BLaER1 treated with 17β-estradiol and CSF1 and Interleukin-3, amounts not matched to agents 10 nM and 100 nM (cell line): ENCODE measurements around the gene PIK3C2A.

ENCODE experiments used
- H3K27ac ChIP-seq, 11 experiments: shearing (Covaris generic); formaldehyde crosslinking; 2 replicates each; pipeline ENCODE4 v1.8.1; 2022
- H3K27me3 ChIP-seq, 11 experiments: shearing (Covaris generic); formaldehyde crosslinking; 2 replicates each; pipeline ENCODE4 v1.8.1; 2022
- H3K36me3 ChIP-seq, 11 experiments: shearing (Covaris generic); formaldehyde crosslinking; 2 replicates each; pipeline ENCODE4 v1.8.1; 2022
- H3K4me1 ChIP-seq, 10 experiments: shearing (Covaris generic); formaldehyde crosslinking; 2 replicates each; pipeline ENCODE4 v1.8.1; 2022
- H3K4me2 ChIP-seq, 11 experiments: shearing (Covaris generic); formaldehyde crosslinking; 2 replicates each; pipeline ENCODE4 v1.8.1; 2022
- H3K4me3 ChIP-seq, 10 experiments: shearing (Covaris generic); formaldehyde crosslinking; 2 replicates each; pipeline ENCODE4 v1.8.1; 2022
- H3K9ac ChIP-seq, 11 experiments: shearing (Covaris generic); formaldehyde crosslinking; 2 replicates each; pipeline ENCODE4 v1.8.1; 2022
- H3K9me3 ChIP-seq, 11 experiments: shearing (Covaris generic); formaldehyde crosslinking; replicated peaks in 1 of 11; 2 replicates each; pipeline ENCODE4 v1.8.1; 2022
- H4K20me1 ChIP-seq, 11 experiments: shearing (Covaris generic); formaldehyde crosslinking; 2 replicates each; pipeline ENCODE4 v1.8.1; 2022
- Cebpa-rat ChIP-seq, 11 experiments: shearing (Covaris generic); IDR thresholded peaks; 2 replicates each; pipeline ENCODE4 v1.8.1; 2022

Gene PIK3C2A

GRCh38 chr11:17188675-17189074, 19.1 kb downstream of the PIK3C2A start:
- H3K27me3 ChIP-seq = no peaks in the 10 kb centered on the region
- H4K20me1 ChIP-seq = peaks cover 10 to 69% (median 41%) of the 10 kb centered on the region in 11 experiments; a peak in 15 of 22 replicates
- H3K9me3 ChIP-seq = 0 out of 22 replicates have a peak, but pooled peaks cover 0 to 3% (median 0%) of the 10 kb centered on the region in 11 experiments
- TF ChIP-seq Cebpa-rat (IDR thresholded peaks at IDR 0.05) = no peak
- H3K27ac ChIP-seq = no peak overlapping the region
- H3K4me3 ChIP-seq = no peak overlapping the region
- no peaks in the 10 kb centered on the region for H3K4me1 ChIP-seq
- H3K36me3 ChIP-seq = peaks cover 40 to 68% (median 49%) of the 10 kb centered on the region in 11 experiments
- H3K4me2 ChIP-seq = no peak overlapping the region
- H3K9ac ChIP-seq = no peak overlapping the region

- Histone ChIP-seq H4K20me1 (peaks cover 13 to 72% (median 48%) of the 10 kb centered on the region in 11 experiments; a peak in 15 of 22 replicates), H3K27me3 (no peaks in the 10 kb centered on the region), H3K36me3 (peaks cover 28 to 68% (median 47%) of the 10 kb centered on the region in 11 experiments), H3K9ac (no peak overlapping the region), H3K4me2 (no peak overlapping the region), H3K4me1 (no peaks in the 10 kb centered on the region), H3K27ac (no peak overlapping the region), H3K4me3 (no peak overlapping the region), H3K9me3 (no peaks in the 10 kb centered on the region)
- TF ChIP-seq Cebpa-rat (IDR thresholded peaks at IDR 0.05) = no peak
These were observed 20.7 kb downstream of the PIK3C2A start for GRCh38 chr11:17186932-17187692.

GRCh38 chr11:17185938-17186337, 21.8 kb downstream of the PIK3C2A start:
- peaks cover 13 to 64% (median 43%) of the 10 kb centered on the region in 11 experiments; a peak in 15 of 22 replicates for H4K20me1 ChIP-seq
- no peak for TF ChIP-seq Cebpa-rat (IDR thresholded peaks at IDR 0.05)
- no peaks in the 10 kb centered on the region for H3K9me3 ChIP-seq
- no peak overlapping the region for H3K4me2 ChIP-seq
- no peak overlapping the region for H3K9ac ChIP-seq
- no peak overlapping the region for H3K27ac ChIP-seq
- H3K4me1 ChIP-seq = no peaks in the 10 kb centered on the region
- H3K4me3 ChIP-seq = no peak overlapping the region
- peaks cover 28 to 67% (median 48%) of the 10 kb centered on the region in 11 experiments for H3K36me3 ChIP-seq
- no peaks in the 10 kb centered on the region for H3K27me3 ChIP-seq

- TF ChIP-seq Cebpa-rat (IDR thresholded peaks at IDR 0.05) = no peak
- no peak overlapping the region for H3K4me3 ChIP-seq
- H3K27ac ChIP-seq = no peak overlapping the region
- 0 out of 22 replicates have a peak, but pooled peaks cover 0 to 4% (median 0%) of the 10 kb centered on the region in 11 experiments for H3K9me3 ChIP-seq
- H3K27me3 ChIP-seq = no peaks in the 10 kb centered on the region
- H3K4me1 ChIP-seq = no peaks in the 10 kb centered on the region
- H3K9ac ChIP-seq = no peak overlapping the region
- peaks cover 13 to 67% (median 49%) of the 10 kb centered on the region in 11 experiments; a peak in 15 of 22 replicates for H4K20me1 ChIP-seq
- peaks cover 31 to 73% (median 44%) of the 10 kb centered on the region in 11 experiments for H3K36me3 ChIP-seq
- no peak overlapping the region for H3K4me2 ChIP-seq
These were observed 22.8 kb downstream of the PIK3C2A start for GRCh38 chr11:17184882-17185587.

GRCh38 chr11:17183836-17184235, 23.9 kb downstream of the PIK3C2A start:
- peaks cover 13 to 55% (median 44%) of the 10 kb centered on the region in 11 experiments; a peak in 15 of 22 replicates for H4K20me1 ChIP-seq
- no peak overlapping the region for H3K4me3 ChIP-seq
- H3K9ac ChIP-seq = no peak overlapping the region
- no peaks in the 10 kb centered on the region for H3K4me1 ChIP-seq
- no peak overlapping the region for H3K4me2 ChIP-seq
- no peak for TF ChIP-seq Cebpa-rat (IDR thresholded peaks at IDR 0.05)
- H3K36me3 ChIP-seq = peaks cover 29 to 73% (median 39%) of the 10 kb centered on the region in 11 experiments; a peak in 21 of 22 replicates
- 0 out of 22 replicates have a peak, but pooled peaks cover 0 to 4% (median 0%) of the 10 kb centered on the region in 11 experiments for H3K9me3 ChIP-seq
- no peak overlapping the region for H3K27ac ChIP-seq
- H3K27me3 ChIP-seq = no peaks in the 10 kb centered on the region

- H3K9ac ChIP-seq = no peak overlapping the region
- H3K4me2 ChIP-seq = no peak overlapping the region
- 0 out of 22 replicates have a peak, but pooled peaks cover 0 to 4% (median 0%) of the 10 kb centered on the region in 11 experiments for H3K9me3 ChIP-seq
- H3K4me1 ChIP-seq = peaks cover 0 to 10% (median 0%) of the 10 kb centered on the region in 10 experiments; a peak in 4 of 20 replicates
- H3K4me3 ChIP-seq = no peak overlapping the region
- no peak overlapping the region for H3K27ac ChIP-seq
- no peak for TF ChIP-seq Cebpa-rat (IDR thresholded peaks at IDR 0.05)
- peaks cover 0 to 30% (median 10%) of the 10 kb centered on the region in 11 experiments; a peak in 14 of 22 replicates for H4K20me1 ChIP-seq
- H3K36me3 ChIP-seq = peaks cover 19 to 55% (median 28%) of the 10 kb centered on the region in 11 experiments; a peak in 21 of 22 replicates
- H3K27me3 ChIP-seq = no peaks in the 10 kb centered on the region
These were observed 27.8 kb downstream of the PIK3C2A start for GRCh38 chr11:17179970-17180369.

- no peak for TF ChIP-seq Cebpa-rat (IDR thresholded peaks at IDR 0.05)
- Histone ChIP-seq H3K4me3 (no peak overlapping the region), H3K9ac (no peak overlapping the region), H3K4me2 (no peak overlapping the region), H3K4me1 (peaks cover 0 to 10% (median 0%) of the 10 kb centered on the region in 10 experiments; a peak in 4 of 20 replicates), H3K36me3 (peaks cover 9 to 28% (median 21%) of the 10 kb centered on the region in 11 experiments), H4K20me1 (peaks cover 0 to 25% (median 0%) of the 10 kb centered on the region in 11 experiments; a peak in 7 of 22 replicates), H3K27ac (no peak overlapping the region), H3K27me3 (no peaks in the 10 kb centered on the region), H3K9me3 (no peaks in the 10 kb centered on the region)
These were observed 34.5 kb downstream of the PIK3C2A start for GRCh38 chr11:17173332-17173731.

- H3K4me1 ChIP-seq = peaks cover 0 to 10% (median 0%) of the 10 kb centered on the region in 10 experiments; a peak in 4 of 20 replicates
- peaks cover 17 to 42% (median 35%) of the 10 kb centered on the region in 11 experiments for H3K36me3 ChIP-seq
- no peak overlapping the region for H3K27ac ChIP-seq
- H3K4me3 ChIP-seq = no peak overlapping the region
- no peaks in the 10 kb centered on the region for H3K9me3 ChIP-seq
- H3K27me3 ChIP-seq = no peaks in the 10 kb centered on the region
- H3K9ac ChIP-seq = no peak overlapping the region
- H3K4me2 ChIP-seq = no peak overlapping the region
- no peak for TF ChIP-seq Cebpa-rat (IDR thresholded peaks at IDR 0.05)
- H4K20me1 ChIP-seq = peaks cover 0 to 25% (median 0%) of the 10 kb centered on the region in 11 experiments; a peak in 7 of 22 replicates
These were observed 35.9 kb downstream of the PIK3C2A start for GRCh38 chr11:17171916-17172315.

GRCh38 chr11:17171343-17171742, 36.4 kb downstream of the PIK3C2A start:
- Histone ChIP-seq H3K27me3 (no peaks in the 10 kb centered on the region), H3K9me3 (no peaks in the 10 kb centered on the region), H3K4me3 (no peak overlapping the region), H4K20me1 (peaks cover 0 to 25% (median 0%) of the 10 kb centered on the region in 11 experiments; a peak in 7 of 22 replicates), H3K27ac (no peak overlapping the region), H3K4me1 (peaks cover 0 to 10% (median 0%) of the 10 kb centered on the region in 10 experiments; a peak in 6 of 20 replicates), H3K4me2 (no peak overlapping the region), H3K9ac (no peak overlapping the region), H3K36me3 (peaks cover 20 to 48% (median 40%) of the 10 kb centered on the region in 11 experiments)
- no peak for TF ChIP-seq Cebpa-rat (IDR thresholded peaks at IDR 0.05)
